Tibial nerve (tissue), 4 donors: ENCODE data around the gene SPRN. TPM values are rescaled to one million over a fixed set of nuclear protein-coding genes. Genes with fewer than 3 reads are reported as not detected.
A peak's percentile ranks its signal among the peaks of the same experiment; 100 is the strongest.

Experiments used
- DNase-seq, 2 donors: peaks; one replicate each; pipeline ENCODE4 v3.0.0-alpha.2; 2019; ENCODE audit warnings: low spot score in 2 of 2
- H3K27ac ChIP-seq, 4 donors: fragments of 200-600 bp; sonication (generic) in 3 of 4; one replicate each; pipeline ENCODE4 v1.5.1; 2017 to 2019; ENCODE audit warnings: mild to moderate bottlenecking in 1 of 4
- H3K27me3 ChIP-seq, 2 donors: fragments of 200-600 bp; sonication (generic) in 1 of 2; one replicate each; pipeline versions ENCODE4 v1.5.1 to v1.6.0; 2017 to 2019
- H3K36me3 ChIP-seq, 3 donors: fragments of 200-600 bp; sonication (generic); one replicate each; pipeline ENCODE4 v1.5.1; 2018 to 2019
- H3K4me1 ChIP-seq, 4 donors: fragments of 200-600 bp; sonication (generic) in 3 of 4; one replicate each; pipeline ENCODE4 v1.5.1; 2017 to 2019
- H3K4me3 ChIP-seq, 4 donors: fragments of 200-600 bp; sonication (generic) in 3 of 4; one replicate each; pipeline ENCODE4 v1.5.1; 2017 to 2019; ENCODE audit warnings: mild to moderate bottlenecking in 1 of 4, moderate library complexity in 1 of 4
- H3K9me3 ChIP-seq, 4 donors: fragments of 200-600 bp; sonication (generic) in 3 of 4; one replicate each; pipeline ENCODE4 v1.5.1; 2017 to 2019
- CTCF ChIP-seq, 5 experiments: fragments of 200-600 bp in 3 of 5; fragments of 450-650 bp in 2 of 5; sonication (generic) in 3 of 5; IDR thresholded peaks; one replicate each; pipeline ENCODE4 v1.5.1; 2016 to 2019; ENCODE audit warnings: antibody characterized with exemption in 5 of 5, mild to moderate bottlenecking in 3 of 5, moderate library complexity in 2 of 5
- EP300 ChIP-seq, 2 donors: sonication (generic); formaldehyde crosslinking; IDR thresholded peaks; one replicate each; pipeline ENCODE4 v1.6.1; 2017; ENCODE audit warnings: antibody characterized with exemption in 2 of 2, mild to moderate bottlenecking in 1 of 2
- POLR2A ChIP-seq, 2 donors: fragments of 450-650 bp; IDR thresholded peaks; one replicate each; pipeline ENCODE4 v1.6.1; 2017; ENCODE audit warnings: antibody characterized with exemption in 2 of 2, mild to moderate bottlenecking in 2 of 2, moderate library complexity in 2 of 2
- WGBS, 2 donors: methylation state at CpG; one replicate each; pipeline ENCODE4 v1.1.5; 2018; 5-methylcytosine and 5-hydroxymethylcytosine counted together
- total RNA-seq, 4 donors: library from RNA; depleted of rRNA; stranded (reverse); fragments of >200 nt; gene quantifications; one replicate each; pipeline ENCODE4 v1.1.0, GENCODE V29; 2016

Gene SPRN
- total RNA-seq, 4 donors from 2014 or later = not detected

- TF ChIP-seq EP300 (IDR thresholded peaks at IDR 0.05) (no peak), CTCF (IDR thresholded peaks at IDR 0.05) (no peak), POLR2A (IDR thresholded peaks at IDR 0.05) (no peak)
- Histone ChIP-seq H3K4me1 (peaks cover 0 to 13% (median 0%) of the 10 kb centered on the region in 4 donors), H3K36me3 (peaks cover 0 to 39% (median 0%) of the 10 kb centered on the region in 3 donors), H3K27ac (no peak overlapping the region), H3K4me3 (peak overlapping the region in 1 of 4 donors; percentile 15), H3K9me3 (peaks cover 0 to 1% (median 0%) of the 10 kb centered on the region in 4 donors), H3K27me3 (peaks cover 0 to 12% of the 10 kb centered on the region in 2 donors)
- DNase-seq = no peak
- WGBS, 2 donors = 11 to 42% methylated on average over 29 to 63 of the region's 88 CpGs
These were observed 1.3 kb downstream of the SPRN start for GRCh38 chr10:133422807-133423771.

- peaks cover 0 to 42% (median 0%) of the 10 kb centered on the region in 3 donors for H3K36me3 ChIP-seq
- WGBS, 2 donors = 70 to 78% methylated on average over 14 of the region's 16 CpGs
- H3K27me3 ChIP-seq = peaks cover 0 to 12% of the 10 kb centered on the region in 2 donors
- no peaks in the 10 kb centered on the region for H3K9me3 ChIP-seq
- no peak overlapping the region for H3K4me3 ChIP-seq
- no peak for TF ChIP-seq CTCF (IDR thresholded peaks at IDR 0.05)
- TF ChIP-seq EP300 (IDR thresholded peaks at IDR 0.05) = no peak
- no peak for TF ChIP-seq POLR2A (IDR thresholded peaks at IDR 0.05)
- DNase-seq = no peak
- no peak overlapping the region for H3K27ac ChIP-seq
- H3K4me1 ChIP-seq = peaks cover 0 to 13% (median 0%) of the 10 kb centered on the region in 4 donors
These were observed 2.1 kb downstream of the SPRN start for GRCh38 chr10:133422223-133422806.

GRCh38 chr10:133421336-133422222 is 2.8 kb downstream of the SPRN start:
- TF ChIP-seq EP300 (IDR thresholded peaks at IDR 0.05) (no peak), CTCF (IDR thresholded peaks at IDR 0.05) (no peak), POLR2A (IDR thresholded peaks at IDR 0.05) (no peak)
- Histone ChIP-seq H3K9me3 (no peaks in the 10 kb centered on the region), H3K27me3 (peaks cover 0 to 12% of the 10 kb centered on the region in 2 donors), H3K36me3 (peaks cover 0 to 42% (median 0%) of the 10 kb centered on the region in 3 donors), H3K27ac (no peak overlapping the region), H3K4me1 (peaks cover 0 to 13% (median 0%) of the 10 kb centered on the region in 4 donors), H3K4me3 (no peak overlapping the region)
- no peak for DNase-seq
- 80 to 88% methylated on average over 15 of the region's 17 CpGs for WGBS, 2 donors

- H3K27ac ChIP-seq = no peak overlapping the region
These were observed 3.8 kb downstream of the SPRN start for GRCh38 chr10:133420579-133420978.

More at GRCh38 chr10:133420579-133420978, 3.8 kb downstream of the SPRN start:
- Histone ChIP-seq H3K27me3 (peaks cover 0 to 12% of the 10 kb centered on the region in 2 donors), H3K4me1 (peaks cover 0 to 13% (median 0%) of the 10 kb centered on the region in 4 donors), H3K9me3 (no peaks in the 10 kb centered on the region), H3K4me3 (no peak overlapping the region), H3K36me3 (peaks cover 0 to 49% (median 0%) of the 10 kb centered on the region in 3 donors)
- no peak for TF ChIP-seq POLR2A (IDR thresholded peaks at IDR 0.05)
- TF ChIP-seq CTCF (IDR thresholded peaks at IDR 0.05) = no peak
- TF ChIP-seq EP300 (IDR thresholded peaks at IDR 0.05) = no peak
- DNase-seq = no peak
- 79 to 84% methylated on average over 6 of the region's 6 CpGs for WGBS, 2 donors
